Testis (tissue), 3 donors: ENCODE results near the gene SMOC2. TPM values are rescaled to one million over a fixed set of nuclear protein-coding genes. Genes with fewer than 3 reads are reported as not detected.

ENCODE experiments used
- DNase-seq: peaks from one replicate; pipeline ENCODE4 v3.0.0-alpha.2; 2019
- H3K27ac ChIP-seq, 2 donors: fragments of 200-600 bp; sonication (generic); one replicate each; pipeline ENCODE4 v1.5.1; 2019
- H3K27me3 ChIP-seq: fragments of 200-600 bp; sonication (generic); one replicate; pipeline ENCODE4 v1.5.1; 2019
- H3K36me3 ChIP-seq: fragments of 200-600 bp; sonication (generic); one replicate; pipeline ENCODE4 v1.5.1; 2017; ENCODE audit warnings: low read depth; ENCODE audit errors: missing control alignments
- H3K4me1 ChIP-seq: fragments of 200-600 bp; sonication (generic); one replicate; pipeline ENCODE4 v1.5.1; 2019
- H3K4me3 ChIP-seq, 2 donors: fragments of 200-600 bp; sonication (generic); one replicate each; pipeline ENCODE4 v1.5.1; 2017 to 2019
- H3K9me3 ChIP-seq: fragments of 200-600 bp; sonication (generic); one replicate; pipeline ENCODE4 v1.5.1; 2017
- CTCF ChIP-seq, 3 experiments: fragments of 450-650 bp in 2 of 3; fragments of 200-600 bp in 1 of 3; sonication (generic) in 1 of 3; IDR thresholded peaks; one replicate each; pipeline ENCODE4 v1.5.1; 2016 to 2019; ENCODE audit warnings: antibody characterized with exemption in 3 of 3, mild to moderate bottlenecking in 2 of 3, moderate library complexity in 1 of 3
- POLR2A ChIP-seq: fragments of 450-650 bp; IDR thresholded peaks from one replicate; pipeline ENCODE4 v1.6.1; 2017; ENCODE audit warnings: antibody characterized with exemption, mild to moderate bottlenecking, moderate library complexity
- WGBS, 2 donors: methylation state at CpG; one replicate each; pipeline ENCODE4 v1.1.5; 2018; 5-methylcytosine and 5-hydroxymethylcytosine counted together
- intact Hi-C: fragments of 100-400 bp; cut with DNase I; formaldehyde crosslinking; loops from one replicate; pipeline ENCODE4 v1.15.1; 2023; ENCODE audit warnings: low total_unique reads
- polyA plus RNA-seq: library from polyadenylated mRNA; stranded (reverse); fragments of 350-450 nt; fragmentation: Illumina TruSeq; extraction: RNeasy Lipid Tissue Mini Kit (QIAGEN cat#74804); gene quantifications from one replicate; pipeline ENCODE4 v1.2.3, GENCODE V29; 2014; ENCODE audit warnings: low read depth, low replicate concordance; ENCODE audit not compliant: insufficient read depth
- total RNA-seq, 2 donors: library from RNA; depleted of rRNA; stranded (reverse); fragments of >200 nt; gene quantifications; one replicate each; pipeline ENCODE4 v1.2.3, GENCODE V29; 2016

The SMOC2 gene
- total and polyA plus RNA-seq, 3 donors from 2014 or later = 78.4 to 140 (median 110) TPM

- H3K4me1 ChIP-seq = peaks cover 22% of the 10 kb centered on the region
- intact Hi-C loops = no loop called here
- H3K27me3 ChIP-seq = no peaks in the 10 kb centered on the region
- H3K27ac ChIP-seq = no peak overlapping the region
- WGBS, 2 donors = 71 to 80% methylated on average over 3 of the region's 3 CpGs
- H3K36me3 ChIP-seq = no peaks in the 10 kb centered on the region
- DNase-seq = no peak
- H3K4me3 ChIP-seq = no peak overlapping the region
- TF ChIP-seq POLR2A (no peak), CTCF (IDR thresholded peaks at IDR 0.05) (no peak)
- no peaks in the 10 kb centered on the region for H3K9me3 ChIP-seq
Measured at GRCh38 chr6:168528474-168529095, 87.6 kb downstream of the SMOC2 start.

- no peak overlapping the region for H3K27ac ChIP-seq
- no peaks in the 10 kb centered on the region for H3K27me3 ChIP-seq
- WGBS, 2 donors = 90 to 93% methylated on average over 18 of the region's 18 CpGs
- intact Hi-C loops = no loop called here
- H3K4me3 ChIP-seq = no peak overlapping the region
- no peaks in the 10 kb centered on the region for H3K9me3 ChIP-seq
- H3K36me3 ChIP-seq = no peaks in the 10 kb centered on the region
- no peak for DNase-seq
- H3K4me1 ChIP-seq = peaks cover 22% of the 10 kb centered on the region
- TF ChIP-seq CTCF (IDR thresholded peaks at IDR 0.05) (no peak), POLR2A (no peak)
Measured at GRCh38 chr6:168529214-168529613, 88.2 kb downstream of the SMOC2 start.

GRCh38 chr6:168530653-168531071, 89.7 kb downstream of the SMOC2 start:
- intact Hi-C loops = no loop called here
- WGBS, 2 donors = 73 to 88% methylated on average over 8 to 12 of the region's 12 CpGs
- no peak for DNase-seq
- TF ChIP-seq CTCF (IDR thresholded peaks at IDR 0.05) (no peak), POLR2A (no peak)
- Histone ChIP-seq H3K27ac (no peak overlapping the region), H3K36me3 (no peaks in the 10 kb centered on the region), H3K27me3 (no peaks in the 10 kb centered on the region), H3K4me3 (no peak overlapping the region), H3K9me3 (no peaks in the 10 kb centered on the region), H3K4me1 (peaks cover 27% of the 10 kb centered on the region)

- TF ChIP-seq CTCF (IDR thresholded peaks at IDR 0.05) = no peak
- TF ChIP-seq POLR2A = no peak
- H3K36me3 ChIP-seq = no peaks in the 10 kb centered on the region
- H3K4me1 ChIP-seq = peaks cover 29% of the 10 kb centered on the region
- intact Hi-C loops = no loop called here
- no peak overlapping the region for H3K4me3 ChIP-seq
- H3K27me3 ChIP-seq = no peaks in the 10 kb centered on the region
- H3K9me3 ChIP-seq = no peaks in the 10 kb centered on the region
- WGBS, 2 donors = 62 to 67% methylated on average over 5 of the region's 5 CpGs
- no peak for DNase-seq
- peak overlapping the region in 1 of 2 donors; percentile 80 for H3K27ac ChIP-seq
Measured at GRCh38 chr6:168532070-168532469, 91.1 kb downstream of the SMOC2 start.

- no peaks in the 10 kb centered on the region for H3K36me3 ChIP-seq
- intact Hi-C loops = no loop called here
- H3K9me3 ChIP-seq = no peaks in the 10 kb centered on the region
- H3K27me3 ChIP-seq = no peaks in the 10 kb centered on the region
- peak; percentile 70 for DNase-seq
- H3K27ac ChIP-seq = peak overlapping the region in 1 of 2 donors; percentile 80
- 49 to 50% methylated on average over 4 of the region's 4 CpGs for WGBS, 2 donors
- TF ChIP-seq POLR2A (no peak), CTCF (IDR thresholded peaks at IDR 0.05) (no peak)
- H3K4me1 ChIP-seq = peaks cover 33% of the 10 kb centered on the region
- no peak overlapping the region for H3K4me3 ChIP-seq
Measured at GRCh38 chr6:168533414-168533813, 92.4 kb downstream of the SMOC2 start.
